ENCODE results near the gene IVNS1ABP. TPM values are rescaled to one million over a fixed set of nuclear protein-coding genes. Genes with fewer than 3 reads are reported as not detected.

The IVNS1ABP gene
- total RNA-seq, 4 donors from 2014 or later = 51.7 to 87.8 (median 61.1) TPM

DNA sequence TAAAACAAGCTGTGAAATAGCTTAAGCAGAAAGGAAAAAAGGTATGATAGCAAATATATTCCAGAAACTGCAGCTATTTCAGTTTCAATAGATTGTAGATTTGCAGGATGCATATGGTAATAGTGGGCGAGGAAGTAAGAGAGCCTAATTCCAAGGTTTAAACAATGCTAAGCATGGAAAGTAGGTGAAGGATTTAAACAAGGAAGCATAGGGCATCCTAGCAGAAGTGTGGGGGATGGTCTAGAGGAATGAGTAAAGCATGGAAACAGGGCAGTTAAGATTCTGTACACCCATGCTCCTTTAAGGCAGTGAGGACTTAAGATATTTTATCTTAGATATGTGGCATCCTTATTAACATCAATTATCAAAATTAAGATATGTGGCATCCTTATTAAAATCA lies 2.6 kb downstream of the IVNS1ABP start:
- H3K4me1 ChIP-seq = peaks cover 29 to 32% of the 10 kb centered on the region in 2 donors
- TF ChIP-seq POLR2A (IDR thresholded peaks at IDR 0.05) = no peak
- TF ChIP-seq, protein P1, sequence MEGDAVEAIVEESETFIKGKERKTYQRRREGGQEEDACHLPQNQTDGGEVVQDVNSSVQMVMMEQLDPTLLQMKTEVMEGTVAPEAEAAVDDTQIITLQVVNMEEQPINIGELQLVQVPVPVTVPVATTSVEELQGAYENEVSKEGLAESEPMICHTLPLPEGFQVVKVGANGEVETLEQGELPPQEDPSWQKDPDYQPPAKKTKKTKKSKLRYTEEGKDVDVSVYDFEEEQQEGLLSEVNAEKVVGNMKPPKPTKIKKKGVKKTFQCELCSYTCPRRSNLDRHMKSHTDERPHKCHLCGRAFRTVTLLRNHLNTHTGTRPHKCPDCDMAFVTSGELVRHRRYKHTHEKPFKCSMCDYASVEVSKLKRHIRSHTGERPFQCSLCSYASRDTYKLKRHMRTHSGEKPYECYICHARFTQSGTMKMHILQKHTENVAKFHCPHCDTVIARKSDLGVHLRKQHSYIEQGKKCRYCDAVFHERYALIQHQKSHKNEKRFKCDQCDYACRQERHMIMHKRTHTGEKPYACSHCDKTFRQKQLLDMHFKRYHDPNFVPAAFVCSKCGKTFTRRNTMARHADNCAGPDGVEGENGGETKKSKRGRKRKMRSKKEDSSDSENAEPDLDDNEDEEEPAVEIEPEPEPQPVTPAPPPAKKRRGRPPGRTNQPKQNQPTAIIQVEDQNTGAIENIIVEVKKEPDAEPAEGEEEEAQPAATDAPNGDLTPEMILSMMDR (IDR thresholded peaks at IDR 0.05) = no peak
- intact Hi-C loops (cut with DNase I) = loop anchor here (10.0 kb wide), 1 partner anchor 1060 kb away; the partner anchor contains the start of genes ODR4 and TPR
- no peak for DNase-seq
- no peaks in the 10 kb centered on the region for H3K27me3 ChIP-seq
- H3K36me3 ChIP-seq = no peaks in the 10 kb centered on the region
- no peaks in the 10 kb centered on the region for H3K9me3 ChIP-seq
- WGBS, 2 donors = 75 to 76% methylated on average over 1 of the region's 1 CpG
- H3K4me3 ChIP-seq (replicated peaks in 1 of 3) = no peak overlapping the region
- peak overlapping the region in 1 of 3 donors; percentile 28 for H3K27ac ChIP-seq

DNA sequence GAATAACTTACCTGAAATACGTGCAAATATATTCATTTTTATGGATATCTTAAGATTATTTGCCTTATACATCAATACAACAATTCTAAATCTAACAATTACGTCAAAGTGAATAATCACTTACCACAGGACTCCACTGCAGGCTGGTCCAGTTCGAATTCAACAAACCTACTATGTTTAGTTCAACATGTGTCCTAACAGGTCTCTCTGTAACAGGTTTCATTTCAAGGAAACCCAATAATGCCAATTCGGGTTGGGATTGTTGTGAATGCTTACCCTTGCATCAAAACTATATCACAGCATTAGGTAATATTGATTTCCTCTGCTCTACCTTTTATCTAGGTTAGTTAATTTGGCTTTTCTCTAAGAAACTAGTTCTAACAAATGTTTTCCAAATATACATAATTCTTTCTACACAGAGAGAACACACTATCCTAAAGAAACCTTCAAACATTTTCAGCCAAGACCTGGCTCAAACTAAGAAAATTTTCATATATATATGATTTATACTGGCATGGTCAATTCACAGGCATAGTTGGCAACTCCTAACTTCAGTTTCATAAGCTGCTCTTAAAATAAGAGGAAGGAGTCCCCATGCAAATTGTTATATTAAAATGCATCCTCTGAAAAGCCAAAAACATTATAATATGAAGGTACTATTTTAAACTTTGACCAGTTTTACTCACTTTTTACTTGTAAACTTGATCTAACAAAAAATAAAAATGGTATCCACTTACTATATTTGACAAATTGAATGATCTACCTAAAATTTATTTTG lies 4.5 kb downstream of the IVNS1ABP start:
- H3K4me1 ChIP-seq = peaks cover 20 to 22% of the 10 kb centered on the region in 2 donors

DNA sequence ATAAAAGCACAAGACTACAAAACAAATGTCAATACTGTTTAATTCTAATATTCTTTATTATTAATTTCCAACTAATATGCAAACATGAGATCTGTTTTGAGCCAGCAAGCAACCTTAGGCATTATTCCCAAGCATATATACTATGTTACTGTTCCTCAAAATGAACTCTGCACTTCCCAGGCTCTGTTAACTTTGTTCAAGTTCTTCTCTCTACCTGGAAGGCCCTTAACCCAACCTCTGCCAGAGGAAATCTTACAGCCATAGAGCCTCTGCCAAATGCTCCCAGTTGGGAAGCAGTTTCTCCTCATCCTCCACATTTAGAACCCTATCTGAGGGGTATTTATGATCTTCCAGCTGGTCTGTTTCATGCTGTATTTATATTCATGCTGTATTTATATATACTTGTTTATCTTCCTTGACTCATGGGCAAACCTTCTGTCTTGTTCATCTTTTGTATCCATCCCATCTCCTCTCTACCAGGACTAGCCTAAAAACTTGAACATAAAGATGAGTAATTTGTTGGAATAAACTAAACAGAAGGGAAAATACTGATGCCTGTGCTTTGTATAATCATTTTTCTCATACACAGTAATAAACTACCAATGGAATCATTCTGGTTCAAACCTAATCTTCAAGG lies 5.3 kb downstream of the IVNS1ABP start:
- Histone ChIP-seq H3K36me3 (peaks cover 12 to 18% of the 10 kb centered on the region in 2 donors), H3K27ac (no peak overlapping the region), H3K9me3 (no peaks in the 10 kb centered on the region), H3K4me1 (peaks cover 20 to 22% of the 10 kb centered on the region in 2 donors), H3K27me3 (no peaks in the 10 kb centered on the region), H3K4me3 (replicated peaks in 1 of 3) (no peak overlapping the region)
- intact Hi-C loops (cut with DNase I) = loop anchor here (10.0 kb wide), 1 partner anchor 1063 kb away; the partner anchor contains the start of genes ODR4 and TPR
- TF ChIP-seq, protein P1 (IDR thresholded peaks at IDR 0.05) = no peak
- no peak for DNase-seq

More for the DNA sequence above, 4.5 kb downstream of the IVNS1ABP start:
- H3K27ac ChIP-seq = no peak overlapping the region
- WGBS, 2 donors = 78 to 80% methylated on average over 4 of the region's 4 CpGs
- no peaks in the 10 kb centered on the region for H3K27me3 ChIP-seq
- intact Hi-C loops (cut with DNase I) = loop anchor here (10.0 kb wide), 1 partner anchor 1062 kb away; the partner anchor contains the start of genes ODR4 and TPR
- no peak overlapping the region for H3K4me3 ChIP-seq (replicated peaks in 1 of 3)
- TF ChIP-seq POLR2A (IDR thresholded peaks at IDR 0.05) = no peak
- TF ChIP-seq, protein P1 (IDR thresholded peaks at IDR 0.05) = no peak
- H3K9me3 ChIP-seq = no peaks in the 10 kb centered on the region
- H3K36me3 ChIP-seq = peaks cover 3 to 9% of the 10 kb centered on the region in 2 donors
- no peak for DNase-seq

DNA sequence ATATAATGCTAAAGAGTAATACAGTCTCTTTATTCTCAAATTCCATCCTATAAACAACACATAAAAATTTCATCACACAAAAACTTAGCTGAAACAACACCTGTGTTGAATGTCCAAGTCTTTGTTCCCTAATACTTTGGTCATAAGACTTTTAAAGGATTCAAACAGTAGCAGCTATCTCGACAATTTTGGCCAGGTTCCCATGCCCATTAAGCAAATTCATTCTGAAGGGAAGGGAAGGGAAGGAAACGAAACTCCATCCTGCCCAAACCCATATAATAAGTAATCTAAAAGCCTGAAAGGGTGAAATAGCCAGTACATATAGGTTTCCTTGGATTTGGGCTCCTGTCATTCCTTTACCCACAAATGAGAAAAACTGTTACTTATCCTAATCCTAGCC lies 7.5 kb downstream of the IVNS1ABP start:
- Histone ChIP-seq H3K9me3 (no peaks in the 10 kb centered on the region), H3K27me3 (no peaks in the 10 kb centered on the region), H3K4me3 (replicated peaks in 1 of 3) (no peak overlapping the region), H3K27ac (no peak overlapping the region), H3K4me1 (peaks cover 11% of the 10 kb centered on the region in 2 donors), H3K36me3 (peaks cover 29 to 38% of the 10 kb centered on the region in 2 donors)
- intact Hi-C loops (cut with DNase I) = no loop called here
- WGBS, 2 donors = 39 to 49% methylated on average over 2 of the region's 2 CpGs
- TF ChIP-seq, protein P1 (IDR thresholded peaks at IDR 0.05) = no peak
- TF ChIP-seq POLR2A (IDR thresholded peaks at IDR 0.05) = no peak
- DNase-seq = no peak

DNA sequence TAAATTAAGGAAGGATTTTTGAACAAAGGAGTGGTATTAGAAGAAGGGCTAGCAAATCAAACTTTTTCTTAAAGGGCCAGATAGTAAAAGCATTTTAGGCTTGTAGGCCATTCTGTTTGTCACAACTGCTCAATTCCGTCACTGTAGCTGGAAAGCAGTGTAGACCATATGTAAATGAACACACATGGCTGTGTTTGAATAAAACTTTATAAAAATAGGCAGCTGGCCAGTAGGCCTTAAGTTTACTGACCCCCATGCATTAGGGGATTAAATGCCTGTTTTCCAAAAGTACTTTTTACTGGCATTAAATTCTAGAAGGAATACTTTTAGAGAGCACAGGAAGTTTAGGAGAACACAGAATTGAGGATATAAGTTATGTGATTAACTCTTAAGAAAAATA lies 8.9 kb downstream of the IVNS1ABP start:
- intact Hi-C loops (cut with DNase I) = no loop called here
- WGBS, 2 donors = 93 to 97% methylated on average over 1 of the region's 1 CpG
- Histone ChIP-seq H3K36me3 (peaks cover 32 to 38% of the 10 kb centered on the region in 2 donors), H3K9me3 (no peaks in the 10 kb centered on the region), H3K27me3 (no peaks in the 10 kb centered on the region), H3K4me1 (peaks cover 4 to 6% of the 10 kb centered on the region in 2 donors), H3K4me3 (replicated peaks in 1 of 3) (no peak overlapping the region), H3K27ac (no peak overlapping the region)
- DNase-seq = no peak
- no peak for TF ChIP-seq POLR2A (IDR thresholded peaks at IDR 0.05)
- TF ChIP-seq, protein P1 (IDR thresholded peaks at IDR 0.05) = no peak
